Gastroesophageal sphincter (tissue), 3 donors: ENCODE data around the gene LPP.

Experiments
- CTCF ChIP-seq, 4 experiments: fragments of 200-600 bp in 2 of 4; fragments of 450-650 bp in 2 of 4; sonication (generic) in 1 of 4; IDR thresholded peaks; one replicate each; pipeline ENCODE4 v1.5.1; 2017 to 2019; ENCODE audit warnings: antibody characterized with exemption in 4 of 4, mild to moderate bottlenecking in 2 of 4, moderate library complexity in 2 of 4
- POLR2A ChIP-seq, 2 donors: fragments of 450-650 bp; IDR thresholded peaks; one replicate each; pipeline ENCODE4 v1.6.1; 2017; ENCODE audit warnings: antibody characterized with exemption in 2 of 2, mild to moderate bottlenecking in 2 of 2, moderate library complexity in 1 of 2
- POLR2AphosphoS5 ChIP-seq: sonication (generic); formaldehyde crosslinking; IDR thresholded peaks from one replicate; pipeline ENCODE4 v1.6.1; 2017; ENCODE audit warnings: antibody characterized with exemption

DNA sequence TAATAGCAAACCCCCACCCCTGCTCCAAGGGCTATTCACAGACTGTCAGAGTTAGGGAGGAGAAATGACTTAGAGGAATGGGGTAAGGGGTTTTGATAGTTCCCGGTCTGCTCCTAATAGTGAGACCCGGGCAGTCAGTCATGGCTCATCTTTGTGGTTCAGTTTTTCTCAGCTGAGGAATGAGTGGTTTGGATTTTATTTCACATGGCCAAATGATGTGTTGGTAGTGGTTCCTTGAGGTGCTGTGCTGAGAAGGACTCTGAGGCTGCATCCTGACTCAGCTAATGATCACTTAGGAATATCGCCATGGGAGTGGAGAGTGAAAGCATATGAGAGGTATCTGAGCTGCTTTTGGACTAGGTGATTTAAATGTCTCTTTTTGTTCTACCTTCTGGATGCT lies 80.2 kb downstream of the LPP start:
- TF ChIP-seq CTCF (IDR thresholded peaks at IDR 0.05) = no peak
- TF ChIP-seq POLR2A (IDR thresholded peaks at IDR 0.05) = no peak
- no peak for TF ChIP-seq POLR2AphosphoS5
